AG09309 (cell line): ENCODE measurements around the gene DRAM1.
"Not testable (repeated sequence)": the region's sequence is repeated elsewhere in the genome, so short reads cannot be mapped to it uniquely, and the experiment has no call there.

Experiments
- DNase-seq: peaks from one replicate; pipeline ENCODE4 v3.0.0-alpha.2; 2010; ENCODE audit warnings: low read depth
- H3K4me3 ChIP-seq: 2 replicates; pipeline ENCODE4 v1.5.1; 2011; ENCODE audit warnings: mild to moderate bottlenecking, low read depth, low read length, moderate library complexity; ENCODE audit not compliant: control insufficient read depth
- CTCF ChIP-seq: IDR thresholded peaks from 2 replicates; pipeline ENCODE4 v1.5.1; 2011; ENCODE audit warnings: mild to moderate bottlenecking, low read depth, low read length, inconsistent platforms; ENCODE audit not compliant: insufficient read depth, control insufficient read depth; ENCODE audit errors: missing control alignments

DRAM1 gene

GRCh38 chr12:101852998-101853397, 24.4 kb upstream of the DRAM1 start:
- DNase-seq = no peak
- H3K4me3 ChIP-seq = no peak overlapping the region

GRCh38 chr12:101854747-101855146, 22.6 kb upstream of the DRAM1 start:
- no peak overlapping the region for H3K4me3 ChIP-seq
- no peak for DNase-seq
- TF ChIP-seq CTCF = no peak

More at GRCh38 chr12:101852998-101853397, 24.4 kb upstream of the DRAM1 start:
- no peak for TF ChIP-seq CTCF

- no peak overlapping the region for H3K4me3 ChIP-seq
- DNase-seq = no peak
- TF ChIP-seq CTCF = no peak
These were observed 22.0 kb upstream of the DRAM1 start for GRCh38 chr12:101855364-101855884.

GRCh38 chr12:101855976-101856375, 21.4 kb upstream of the DRAM1 start:
- no peak overlapping the region for H3K4me3 ChIP-seq
- DNase-seq = no peak
- TF ChIP-seq CTCF = no peak

- not testable (repeated sequence) for DNase-seq, H3K4me3 ChIP-seq
These were observed 20.8 kb upstream of the DRAM1 start for GRCh38 chr12:101856614-101857013.

GRCh38 chr12:101857043-101857558, 20.3 kb upstream of the DRAM1 start:
- no peak overlapping the region for H3K4me3 ChIP-seq
- TF ChIP-seq CTCF = no peak
- DNase-seq = peak; percentile 82

GRCh38 chr12:101858361-101858760, 19.0 kb upstream of the DRAM1 start:
- DNase-seq = no peak
- no peak overlapping the region for H3K4me3 ChIP-seq
- no peak for TF ChIP-seq CTCF
